RCC 7860 (cell line): ENCODE data around the gene FNDC10.

ENCODE experiments used
- DNase-seq: peaks from one replicate; pipeline ENCODE4 v3.0.0-alpha.2; 2015; ENCODE audit warnings: low spot score
- FAIRE-seq: peaks from 2 replicates; lab custom pipeline; 2012; peaks lifted over from hg19 to GRCh38; lab: Jason Lieb, UNC

The FNDC10 gene

DNA sequence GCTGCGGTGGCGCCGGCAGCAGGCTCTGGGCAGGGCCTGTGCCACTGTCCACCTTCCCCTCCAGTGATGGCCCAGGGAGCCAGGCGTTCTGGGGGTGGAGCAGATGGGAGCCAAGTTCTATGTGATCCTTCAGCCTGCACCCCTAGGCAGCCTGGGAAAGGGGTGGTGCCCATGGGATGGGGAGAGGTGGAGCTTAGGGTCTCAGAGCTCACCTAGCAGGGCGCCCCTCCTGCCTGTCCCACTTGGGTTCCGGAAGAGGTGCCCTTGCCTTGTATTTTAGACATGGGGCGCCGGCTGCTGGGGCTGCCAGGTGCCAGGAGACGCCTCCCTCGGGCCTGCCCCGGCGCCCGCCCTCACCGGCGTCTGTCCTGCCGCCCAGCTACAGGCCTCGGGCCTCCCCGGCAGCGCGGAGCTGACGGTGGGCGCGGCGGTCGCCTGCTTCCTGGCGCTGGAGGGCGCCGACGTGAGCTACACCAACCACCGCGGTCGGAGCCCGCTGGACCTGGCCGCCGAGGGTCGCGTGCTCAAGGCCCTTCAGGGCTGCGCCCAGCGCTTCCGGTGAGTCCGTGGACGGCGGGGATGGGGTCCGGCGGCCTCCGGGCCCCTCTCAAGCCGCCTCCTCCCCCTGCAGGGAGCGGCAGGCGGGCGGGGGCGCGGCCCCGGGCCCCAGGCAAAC is 29.0 kb upstream of the FNDC10 start:
- FAIRE-seq = no peak
- DNase-seq = no peak

DNA sequence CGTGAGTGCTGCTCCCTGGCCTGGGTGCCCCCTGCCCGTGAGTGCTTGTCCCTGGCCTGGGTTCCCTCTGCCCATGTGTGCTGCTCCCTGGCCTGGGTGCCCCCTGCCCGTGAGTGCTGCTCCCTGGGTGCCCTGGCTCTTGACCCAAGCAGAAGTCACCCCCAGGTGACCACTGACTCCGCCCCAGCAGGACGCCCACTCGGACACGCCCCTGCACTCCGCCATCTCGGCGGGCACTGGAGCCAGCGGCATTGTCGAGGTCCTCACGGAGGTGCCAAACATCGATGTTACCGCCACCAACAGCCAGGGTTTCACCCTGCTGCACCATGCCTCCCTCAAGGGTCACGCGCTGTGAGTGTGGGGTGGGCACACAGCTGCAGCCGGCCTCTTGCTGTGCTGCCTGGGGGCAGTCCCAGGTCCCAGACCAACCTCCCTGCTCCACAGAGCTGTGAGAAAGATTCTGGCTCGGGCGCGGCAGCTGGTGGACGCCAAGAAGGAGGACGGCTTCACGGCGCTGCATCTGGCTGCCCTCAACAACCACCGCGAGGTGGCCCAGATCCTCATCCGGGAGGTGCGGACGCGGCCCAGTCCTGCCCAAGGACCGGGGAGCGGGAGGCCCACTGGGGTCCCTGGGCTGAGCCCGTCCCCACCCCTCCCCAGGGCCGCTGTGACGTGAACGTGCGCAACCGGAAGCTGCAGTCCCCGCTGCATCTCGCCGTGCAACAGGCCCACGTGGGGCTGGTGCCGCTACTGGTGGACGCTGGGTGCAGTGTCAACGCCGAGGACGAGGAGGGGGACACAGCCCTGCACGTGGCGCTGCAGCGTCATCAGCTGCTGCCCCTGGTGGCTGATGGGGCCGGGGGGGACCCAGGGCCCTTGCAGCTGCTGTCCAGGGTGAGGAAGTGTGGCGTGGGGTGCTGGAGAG is 28.2 kb upstream of the FNDC10 start:
- FAIRE-seq = no peak
- no peak for DNase-seq

DNA sequence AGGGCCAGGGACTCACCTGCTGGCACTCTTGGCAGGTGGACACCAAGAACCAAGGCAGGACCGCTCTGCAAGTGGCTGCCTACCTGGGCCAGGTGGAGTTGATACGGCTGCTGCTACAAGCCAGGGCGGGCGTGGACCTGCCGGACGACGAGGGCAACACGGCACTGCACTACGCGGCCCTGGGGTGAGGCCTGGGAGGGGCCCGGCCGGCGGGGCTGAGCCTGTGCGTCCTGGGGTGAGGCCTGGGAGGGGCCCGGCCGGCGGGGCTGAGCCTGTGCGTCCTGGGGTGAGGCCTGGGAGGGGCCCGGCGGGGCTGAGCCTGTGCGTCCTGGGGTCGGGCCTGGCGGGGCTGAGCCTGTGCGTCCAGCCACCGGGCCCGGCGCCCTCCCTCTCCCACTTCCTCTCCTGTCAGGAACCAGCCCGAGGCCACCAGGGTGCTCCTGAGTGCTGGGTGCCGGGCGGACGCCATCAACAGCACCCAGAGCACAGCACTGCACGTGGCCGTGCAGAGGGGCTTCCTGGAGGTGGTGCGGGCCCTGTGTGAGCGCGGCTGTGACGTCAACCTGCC is 27.4 kb upstream of the FNDC10 start:
- DNase-seq = no peak
- no peak for FAIRE-seq

DNA sequence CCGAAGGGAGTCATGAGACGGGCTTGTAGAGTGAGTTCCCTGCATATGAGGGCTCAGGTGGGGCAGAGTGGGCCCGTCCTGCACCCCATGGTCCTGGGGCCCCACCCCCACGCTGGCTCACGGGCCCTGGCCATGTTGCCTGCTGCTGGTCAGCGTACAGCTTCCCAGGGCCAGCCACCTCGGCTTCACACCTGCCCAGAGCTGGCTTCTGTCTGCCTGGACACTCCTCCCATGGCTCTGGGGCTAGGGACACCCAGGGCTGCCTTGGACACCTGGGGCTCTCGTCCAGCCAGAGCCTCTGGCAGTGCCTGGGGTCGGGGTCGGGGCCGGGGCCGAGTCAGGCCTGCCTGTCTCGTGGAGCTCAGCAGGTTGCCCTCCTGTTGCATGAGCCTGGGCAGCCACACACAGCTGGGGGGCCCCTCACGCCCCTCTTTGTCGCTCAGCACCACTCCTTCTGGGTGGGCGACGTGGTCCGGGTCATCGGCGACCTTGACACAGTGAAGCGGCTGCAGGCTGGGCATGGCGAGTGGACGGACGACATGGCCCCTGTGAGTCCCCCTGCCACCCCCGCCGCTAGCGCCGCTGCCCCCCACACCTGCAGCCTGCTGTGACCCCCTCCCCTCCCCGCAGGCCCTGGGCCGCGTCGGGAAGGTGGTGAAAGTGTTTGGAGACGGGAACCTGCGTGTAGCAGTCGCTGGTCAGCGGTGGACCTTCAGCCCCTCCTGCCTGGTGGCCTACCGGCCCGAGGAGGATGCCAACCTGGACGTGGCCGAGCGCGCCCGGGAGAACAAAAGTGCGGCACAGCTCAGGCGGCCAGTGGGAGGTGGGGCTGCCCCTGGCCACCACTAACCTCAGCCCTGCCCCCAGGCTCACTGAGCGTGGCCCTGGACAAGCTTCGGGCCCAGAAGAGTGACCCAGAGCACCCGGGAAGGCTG is 26.5 kb upstream of the FNDC10 start:
- FAIRE-seq = no peak
- no peak for DNase-seq

DNA sequence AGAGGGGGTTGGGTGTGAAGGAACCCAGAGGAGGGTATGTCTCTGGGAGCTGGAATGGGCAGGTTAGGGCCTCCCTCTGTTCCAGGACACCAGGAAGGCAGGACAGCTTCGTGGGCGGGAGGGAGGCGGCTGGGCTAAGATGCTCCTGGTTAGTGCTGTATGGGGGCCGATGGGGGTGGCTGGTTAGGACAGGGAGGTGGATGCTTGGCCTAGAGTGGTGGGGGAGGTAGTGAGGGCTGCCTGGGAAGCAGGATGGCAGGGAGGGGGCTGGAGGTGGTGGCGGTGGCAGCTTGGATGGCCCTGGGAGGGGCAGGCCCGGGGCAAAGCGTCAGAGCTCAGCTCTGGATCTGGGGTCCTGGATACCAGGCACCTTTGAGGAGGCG is 25.9 kb upstream of the FNDC10 start:
- FAIRE-seq (no peak), DNase-seq (no peak)

DNA sequence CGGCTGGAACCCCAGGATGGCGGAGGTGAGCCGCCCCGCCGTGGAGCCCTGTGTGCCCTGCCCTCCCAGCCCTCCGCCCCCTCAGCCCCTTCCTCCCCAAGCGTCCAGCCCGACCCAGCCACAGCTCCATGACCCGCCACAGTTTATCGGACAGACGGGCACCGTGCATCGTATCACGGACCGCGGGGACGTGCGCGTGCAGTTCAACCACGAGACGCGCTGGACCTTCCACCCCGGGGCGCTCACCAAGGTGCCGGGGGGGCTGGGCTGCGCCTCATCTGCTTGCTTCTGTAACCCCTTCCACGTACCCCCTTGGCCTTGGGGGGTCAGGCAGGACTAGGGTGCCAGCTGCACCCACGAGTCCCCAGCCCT is 25.5 kb upstream of the FNDC10 start:
- DNase-seq = no peak
- no peak for FAIRE-seq

DNA sequence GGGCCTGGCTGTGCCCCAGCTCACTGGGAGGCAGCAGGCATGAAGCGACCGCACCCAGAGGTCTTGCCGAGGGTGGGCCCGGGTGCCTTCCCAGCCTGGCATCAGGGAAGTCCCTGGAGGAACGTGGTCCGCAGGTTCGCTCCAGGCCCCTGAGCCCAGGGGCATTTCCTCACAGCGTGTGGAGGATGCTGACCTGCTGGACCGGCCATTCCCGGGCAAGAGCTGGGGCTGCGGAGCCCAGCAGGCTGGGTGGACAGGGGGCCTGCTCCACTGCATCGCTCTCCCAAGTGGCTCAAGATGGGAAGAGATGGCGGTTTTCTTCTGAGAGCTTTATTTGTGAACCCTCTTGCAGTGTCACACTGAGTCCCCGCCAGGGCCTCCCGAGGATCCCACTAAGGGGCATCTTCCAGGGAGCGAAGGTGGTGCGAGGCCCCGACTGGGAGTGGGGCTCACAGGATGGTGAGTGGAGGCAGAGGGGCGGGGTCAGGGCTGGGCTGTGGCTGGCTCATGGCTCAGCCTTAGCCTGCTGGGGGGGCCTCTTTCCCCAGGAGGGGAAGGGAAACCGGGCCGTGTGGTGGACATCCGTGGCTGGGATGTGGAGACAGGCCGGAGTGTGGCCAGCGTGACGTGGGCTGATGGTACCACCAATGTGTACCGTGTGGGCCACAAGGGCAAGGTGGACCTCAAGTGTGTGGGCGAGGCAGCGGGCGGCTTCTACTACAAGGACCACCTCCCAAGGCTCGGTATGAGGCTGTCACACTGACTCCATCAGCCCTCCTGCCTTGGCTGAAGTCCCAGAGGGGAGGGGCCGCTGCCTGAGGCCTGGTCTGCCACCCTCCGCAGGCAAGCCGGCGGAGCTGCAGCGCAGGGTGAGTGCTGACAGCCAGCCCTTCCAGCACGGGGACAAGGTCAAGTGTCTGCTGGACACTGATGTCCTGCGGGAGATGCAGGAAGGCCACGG is 24.8 kb upstream of the FNDC10 start:
- DNase-seq (no peak), FAIRE-seq (no peak)

DNA sequence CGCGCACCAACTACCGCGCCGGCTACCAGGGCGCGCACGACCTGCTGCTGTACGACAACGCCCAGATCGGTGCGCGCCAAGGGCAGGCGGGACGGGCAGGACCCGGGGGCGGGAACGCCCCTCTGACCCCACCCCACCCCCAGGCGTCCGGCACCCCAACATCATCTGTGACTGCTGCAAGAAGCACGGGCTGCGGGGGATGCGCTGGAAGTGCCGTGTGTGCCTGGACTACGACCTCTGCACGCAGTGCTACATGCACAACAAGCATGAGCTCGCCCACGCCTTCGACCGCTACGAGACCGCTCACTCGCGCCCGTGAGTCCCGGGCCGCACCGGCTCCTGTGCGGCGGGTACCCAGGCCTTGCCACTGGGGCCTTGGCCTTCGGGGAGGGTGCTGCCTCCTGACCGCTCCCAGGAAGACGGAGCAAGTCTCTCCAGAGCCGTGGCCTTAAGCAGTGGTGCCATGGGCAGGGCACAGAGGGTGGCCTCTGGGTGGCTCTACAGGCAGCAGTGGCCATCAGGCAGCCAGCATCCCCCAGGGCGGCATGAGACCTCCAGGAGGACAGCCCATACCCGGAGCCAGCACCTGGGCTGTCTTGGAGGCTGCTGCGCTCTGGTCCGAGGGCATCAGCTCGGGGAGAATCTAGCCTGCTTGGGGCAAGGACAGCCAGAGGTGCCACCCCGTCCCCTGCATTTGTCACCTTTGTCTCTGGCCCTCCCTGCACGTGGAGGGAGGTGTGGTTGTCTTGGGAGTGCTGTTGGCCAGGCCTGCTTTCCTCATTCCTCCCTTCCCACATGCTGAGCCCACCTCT is 23.9 kb upstream of the FNDC10 start:
- DNase-seq (no peak), FAIRE-seq (no peak)

DNA sequence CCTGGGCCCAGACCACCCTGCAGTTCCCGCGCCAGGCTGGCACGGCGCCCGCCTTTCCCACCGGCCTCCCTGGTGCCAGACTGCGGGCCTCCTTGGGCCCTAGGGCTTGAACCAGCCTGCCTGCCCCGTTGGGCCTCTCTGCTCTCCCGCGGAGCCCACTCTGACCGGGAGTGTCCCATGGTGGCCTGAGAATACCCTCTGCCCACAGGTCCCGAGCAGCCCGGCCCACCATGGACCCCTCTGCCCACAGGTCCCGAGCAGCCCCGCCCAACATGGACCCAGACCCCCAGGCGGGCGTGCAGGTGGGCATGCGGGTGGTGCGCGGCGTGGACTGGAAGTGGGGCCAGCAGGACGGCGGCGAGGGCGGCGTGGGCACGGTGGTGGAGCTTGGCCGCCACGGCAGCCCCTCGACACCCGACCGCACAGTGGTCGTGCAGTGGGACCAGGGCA is 23.3 kb upstream of the FNDC10 start:
- DNase-seq = no peak
- FAIRE-seq = no peak

DNA sequence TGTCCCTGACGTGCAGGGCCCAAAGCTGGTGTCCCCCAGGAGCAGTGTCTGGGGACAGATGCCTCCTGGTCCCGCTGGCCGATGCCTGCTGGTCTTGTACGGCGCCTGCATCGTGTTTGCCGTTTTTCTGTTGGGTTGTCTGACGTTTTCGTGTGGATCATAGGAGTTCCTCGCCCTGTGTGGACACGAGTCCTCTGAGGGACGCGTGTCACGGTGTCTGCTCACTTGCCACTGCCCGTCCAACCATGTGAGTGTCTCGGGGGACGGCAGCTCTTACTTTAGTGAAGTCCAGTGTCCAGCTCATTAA is 22.8 kb upstream of the FNDC10 start:
- DNase-seq (no peak), FAIRE-seq (no peak)

DNA sequence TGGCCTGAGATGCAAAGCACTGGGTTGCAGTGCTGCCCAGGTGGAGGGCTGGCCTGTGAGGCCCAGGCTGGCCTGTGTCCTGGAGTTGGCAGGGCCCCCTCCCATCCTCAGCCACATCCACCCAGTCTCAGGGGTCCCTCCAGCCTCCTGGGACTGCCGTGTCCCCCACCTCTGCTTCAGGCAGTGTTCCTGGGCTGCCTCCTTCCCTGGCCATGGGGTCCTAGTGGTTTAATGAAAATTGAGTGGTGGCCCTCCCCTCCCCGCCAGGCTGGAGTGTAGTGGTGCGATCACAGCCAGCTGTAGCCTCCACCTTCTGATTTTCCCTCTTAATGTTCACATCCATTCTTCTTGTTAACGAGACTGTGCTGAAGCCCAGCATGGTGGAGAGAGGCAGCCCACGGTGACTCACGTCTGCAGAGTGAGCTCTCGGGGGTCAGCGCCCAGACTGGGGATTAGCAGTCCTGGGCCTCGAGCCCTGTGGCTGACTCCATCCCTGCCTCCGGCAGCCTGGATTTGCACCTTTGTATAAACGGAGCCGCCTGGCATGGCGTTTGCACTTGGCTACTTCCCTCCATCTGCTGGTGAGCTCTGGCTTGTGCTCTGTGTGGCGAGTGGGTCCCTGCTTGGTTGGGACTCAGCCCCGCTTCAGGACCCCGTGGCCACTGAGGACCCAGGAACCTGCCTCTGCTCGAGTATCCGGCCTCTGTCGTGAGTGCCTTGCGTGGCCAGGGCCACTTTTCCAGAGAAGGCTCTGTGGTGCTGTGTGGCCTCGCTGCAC is 22.3 kb upstream of the FNDC10 start:
- FAIRE-seq (no peak), DNase-seq (no peak)

DNA sequence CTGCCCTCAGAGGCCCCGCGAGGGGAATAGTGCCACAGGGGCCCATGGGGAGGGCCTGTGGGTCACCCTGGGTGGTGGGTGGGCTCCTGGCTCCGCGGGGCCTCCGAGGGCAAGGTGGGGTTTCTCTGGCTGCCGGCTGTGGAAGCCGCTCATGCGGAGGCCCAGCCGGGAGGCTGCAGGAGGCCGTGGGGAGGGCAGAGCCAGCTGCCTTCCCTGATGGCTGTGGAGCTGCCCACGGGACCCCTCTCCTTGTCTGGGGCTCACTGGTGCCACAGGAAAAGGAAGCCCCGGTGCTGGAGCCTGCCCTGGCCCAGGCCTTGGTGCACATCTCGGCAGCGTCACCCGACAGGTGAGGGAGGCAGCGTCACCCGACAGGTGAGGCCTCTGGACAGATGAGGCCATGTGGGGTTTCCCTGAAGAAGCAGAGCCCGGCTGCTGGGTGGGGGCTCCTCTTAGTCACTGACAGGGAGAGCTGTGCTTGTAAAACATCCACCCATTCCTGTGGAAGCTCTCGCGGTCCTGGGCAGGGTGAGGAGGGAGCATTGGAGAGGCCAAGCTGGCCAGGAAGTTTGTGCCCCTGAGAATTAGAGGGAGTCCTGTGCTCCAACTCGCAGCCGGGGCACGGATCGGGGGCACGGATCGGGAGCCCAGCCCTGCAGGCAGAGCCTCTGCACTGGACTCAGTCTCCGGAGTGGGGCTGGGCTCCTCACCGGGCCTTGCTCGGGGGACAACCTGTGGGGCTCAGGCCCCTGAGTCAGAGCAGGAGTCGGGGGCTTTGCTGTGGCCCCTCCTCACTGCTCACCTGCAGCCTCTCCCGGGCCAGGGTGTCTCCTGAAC is 21.5 kb upstream of the FNDC10 start:
- FAIRE-seq (no peak), DNase-seq (no peak)

DNA sequence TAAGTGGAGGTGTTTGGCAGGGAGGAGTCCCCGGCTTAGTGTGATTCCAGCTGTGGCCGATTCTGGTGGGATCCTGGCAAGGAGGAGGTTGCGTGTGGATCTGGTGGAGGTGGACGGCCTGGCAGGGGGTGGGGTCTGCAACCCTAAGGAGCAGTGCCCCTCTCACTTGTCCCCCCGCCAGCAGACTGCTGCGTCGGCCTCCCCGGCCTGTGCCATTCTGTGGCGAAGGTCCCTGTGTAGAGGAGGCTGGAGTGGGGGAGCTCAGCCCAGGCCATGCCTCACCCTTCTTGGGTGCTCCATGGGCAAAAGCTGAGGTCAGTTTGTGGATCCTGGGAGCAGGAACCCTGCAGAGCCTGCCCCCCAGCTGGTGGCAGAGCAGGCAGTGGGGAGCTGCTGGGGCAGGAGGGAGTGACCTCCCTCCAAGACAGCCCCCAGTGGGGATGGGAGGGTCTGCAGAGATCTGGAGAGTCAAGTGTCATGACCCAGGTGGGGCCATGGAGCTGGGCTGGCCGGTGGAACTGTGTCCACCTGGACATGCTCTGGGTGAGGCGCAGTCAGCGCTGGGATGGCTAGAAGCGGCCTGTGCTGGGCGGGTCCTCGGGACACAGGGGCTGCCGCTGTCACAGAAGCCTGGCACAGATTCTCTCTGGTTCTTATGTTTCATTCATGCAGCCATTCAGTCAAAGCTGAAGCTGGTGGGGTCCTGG is 20.7 kb upstream of the FNDC10 start:
- no peak for FAIRE-seq
- DNase-seq = no peak

DNA sequence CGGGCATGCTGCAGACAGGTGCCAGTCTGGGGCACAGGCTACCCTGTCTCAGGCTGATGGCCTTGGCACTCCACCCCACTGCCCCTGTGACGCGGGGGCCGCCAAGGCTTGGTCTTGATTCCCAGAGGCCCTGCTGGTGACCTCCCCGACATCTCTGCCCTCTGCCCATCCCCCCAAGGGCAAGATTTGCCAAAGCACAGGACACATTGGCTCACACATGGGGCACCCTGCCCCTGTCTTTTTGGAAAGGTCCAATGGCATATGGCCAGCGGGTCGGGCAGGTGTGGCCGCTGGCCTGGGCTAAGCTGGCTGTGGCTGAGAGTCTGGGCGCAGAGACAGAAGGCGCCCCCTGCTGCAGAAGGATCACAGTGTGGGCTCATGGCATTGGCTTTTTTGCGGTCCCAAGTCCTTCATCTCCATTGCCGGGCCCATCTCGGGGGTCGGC is 20.0 kb upstream of the FNDC10 start:
- DNase-seq (no peak), FAIRE-seq (no peak)

DNA sequence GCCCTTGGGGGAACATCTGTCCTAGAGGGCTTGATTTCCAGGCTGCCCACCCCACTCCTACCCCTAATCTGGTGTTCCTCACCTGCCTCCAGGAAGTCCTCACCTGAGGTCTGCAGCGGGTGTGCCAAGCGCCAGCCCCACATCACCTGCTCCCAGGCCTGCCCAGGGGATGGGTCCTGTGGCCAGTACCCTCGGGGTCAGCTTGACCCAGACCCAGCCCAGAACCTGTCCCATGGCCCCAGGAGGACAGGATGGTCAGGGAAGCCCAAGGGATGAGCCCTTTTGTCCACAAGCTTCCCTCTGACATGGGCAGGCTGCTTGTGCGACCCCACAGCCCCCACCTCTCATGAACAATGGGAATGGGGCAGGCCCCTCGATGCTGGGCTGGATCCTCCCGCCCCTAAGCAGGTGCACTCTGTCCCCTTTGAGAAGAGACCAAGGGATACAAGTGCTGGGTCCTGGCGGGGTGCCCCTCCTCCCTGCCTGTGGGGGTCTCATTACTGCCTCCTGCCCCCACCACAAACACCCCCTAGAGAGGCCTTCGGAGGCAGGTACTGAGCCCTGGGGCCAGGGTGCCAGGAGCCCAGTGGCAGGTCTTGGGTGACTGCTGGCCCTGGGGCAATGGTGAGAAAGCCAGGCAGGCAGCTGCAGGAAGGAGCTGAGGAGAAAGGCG is 18.6 kb upstream of the FNDC10 start:
- DNase-seq (no peak), FAIRE-seq (no peak)

DNA sequence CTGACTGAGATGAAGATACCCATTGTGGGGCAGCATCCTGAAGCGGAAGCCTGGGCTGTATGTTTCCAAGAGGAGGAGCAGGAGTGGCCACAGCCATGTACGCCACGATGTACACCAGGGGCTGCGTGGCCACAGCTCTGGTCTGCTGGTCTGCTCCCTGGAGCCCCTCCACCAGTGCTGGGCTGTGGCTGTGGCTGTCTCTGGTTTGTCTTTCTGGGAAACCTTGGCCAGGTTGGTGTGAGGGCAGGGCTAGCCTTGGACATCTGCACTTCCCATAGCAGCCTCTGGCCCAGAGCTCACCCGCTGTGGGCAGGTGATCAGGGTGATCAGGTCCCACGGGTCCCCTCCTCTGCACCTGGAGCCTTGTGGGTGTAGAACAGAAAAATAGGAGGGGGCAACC is 18.0 kb upstream of the FNDC10 start:
- DNase-seq = no peak
- no peak for FAIRE-seq
